ENCODE results near the gene NDUFS2.

The NDUFS2 gene

GRCh38 chr1:161214369-161214768, 12.2 kb downstream of the NDUFS2 start:
- no peak overlapping the region for H3K4me3 ChIP-seq (ENCODE audit: low read depth, low read length)
- TF ChIP-seq CTCF (IDR thresholded peaks at IDR 0.05; ENCODE audit: low read depth, low read length), result no peak

- H3K4me3 ChIP-seq (ENCODE audit: low read depth, low read length), result no peak within 1 kb of the TSS
- no peak for TF ChIP-seq CTCF (IDR thresholded peaks at IDR 0.05; ENCODE audit: low read depth, low read length)
Observed at GRCh38 chr1:161215076-161215475, 12.9 kb downstream of the NDUFS2 start, which contains the start of gene FCER1G. Gene FCER1G, plus strand, starts transcription at chr1:161215295. Its CDS starts 27 bp downstream, at chr1:161215322.

GRCh38 chr1:161216945-161217712, 15.0 kb downstream of the NDUFS2 start:
- no peak for TF ChIP-seq CTCF (IDR thresholded peaks at IDR 0.05; ENCODE audit: low read depth, low read length)
- H3K4me3 ChIP-seq (ENCODE audit: low read depth, low read length), result no peak overlapping the region

- no peak overlapping the region for H3K4me3 ChIP-seq (ENCODE audit: low read depth, low read length)
- no peak for TF ChIP-seq CTCF (IDR thresholded peaks at IDR 0.05; ENCODE audit: low read depth, low read length)
Observed at GRCh38 chr1:161217831-161218230, 15.7 kb downstream of the NDUFS2 start.

GRCh38 chr1:161218301-161219077, 16.3 kb downstream of the NDUFS2 start:
- no peak for TF ChIP-seq CTCF (IDR thresholded peaks at IDR 0.05; ENCODE audit: low read depth, low read length)

GRCh38 chr1:161219078-161219892, 17.1 kb downstream of the NDUFS2 start:
- no peak overlapping the region for H3K4me3 ChIP-seq (ENCODE audit: low read depth, low read length)
- no peak for TF ChIP-seq CTCF (IDR thresholded peaks at IDR 0.05; ENCODE audit: low read depth, low read length)

More at GRCh38 chr1:161218301-161219077, 16.3 kb downstream of the NDUFS2 start:
- H3K4me3 ChIP-seq (ENCODE audit: low read depth, low read length), result no peak overlapping the region

Data from WI38 (cell line).